ENCODE measurements around the gene CD300LD.

The CD300LD gene

GRCh38 chr17:74542727-74543383 lies 49.2 kb downstream of the CD300LD start:
- DNase-seq, result no peak

- DNase-seq, result no peak
These were observed 49.9 kb downstream of the CD300LD start for GRCh38 chr17:74542166-74542565.

- no peak for DNase-seq
These were observed 50.6 kb downstream of the CD300LD start for GRCh38 chr17:74541176-74542111.

- DNase-seq, result no peak
These were observed 52.7 kb downstream of the CD300LD start for GRCh38 chr17:74539281-74539820.

GRCh38 chr17:74536890-74537289 lies 55.2 kb downstream of the CD300LD start:
- no peak for DNase-seq

- DNase-seq, result peak; percentile 49 to 84
These were observed 60.0 kb downstream of the CD300LD start for GRCh38 chr17:74532115-74532514.

- peak in 1 of 2 donors; percentile 12 for DNase-seq
These were observed 60.8 kb downstream of the CD300LD start, which contains the start of gene CD300LB for GRCh38 chr17:74531231-74531761. TSS of gene CD300LB (minus strand) at chr17:74531475. CDS start at chr17:74531350, 125 bp downstream.

- DNase-seq, result no peak
These were observed 61.3 kb downstream of the CD300LD start for GRCh38 chr17:74530831-74531150.

Data from CD4-positive, alpha-beta T cell treated with Interleukin-4 for 1 hour (primary cell).